LNCaP clone FGC (cell line): ENCODE data around the gene NKPD1.

ENCODE experiments used
- DNase-seq: peaks from one replicate; pipeline ENCODE4 v3.0.0-alpha.2; 2011; ENCODE audit warnings: low read depth
- H3K4me3 ChIP-seq: 2 replicates; pipeline ENCODE4 v1.5.1; 2011; ENCODE audit warnings: mild to moderate bottlenecking, low read depth, low read length, control low read depth
- CTCF ChIP-seq: IDR thresholded peaks from 2 replicates; pipeline ENCODE4 v1.5.1; 2012; ENCODE audit warnings: mild to moderate bottlenecking; ENCODE audit not compliant: control insufficient read depth, insufficient read depth; ENCODE audit errors: extremely low read depth

The NKPD1 gene

GRCh38 chr19:45142726-45143110 is 18.1 kb downstream of the NKPD1 start:
- DNase-seq, result no peak
- no peak overlapping the region for H3K4me3 ChIP-seq
- no peak for TF ChIP-seq CTCF

GRCh38 chr19:45142016-45142725 is 18.6 kb downstream of the NKPD1 start:
- no peak for DNase-seq
- no peak for TF ChIP-seq CTCF

GRCh38 chr19:45141203-45141900 is 19.4 kb downstream of the NKPD1 start:
- no peak overlapping the region for H3K4me3 ChIP-seq
- no peak for TF ChIP-seq CTCF
- no peak for DNase-seq

More at GRCh38 chr19:45142016-45142725, 18.6 kb downstream of the NKPD1 start:
- no peak overlapping the region for H3K4me3 ChIP-seq

- no peak for DNase-seq
- no peak overlapping the region for H3K4me3 ChIP-seq
- TF ChIP-seq CTCF, result no peak
Observed at GRCh38 chr19:45140533-45140932, 20.2 kb downstream of the NKPD1 start.

GRCh38 chr19:45140144-45140503 is 20.7 kb downstream of the NKPD1 start:
- TF ChIP-seq CTCF, result no peak
- DNase-seq, result no peak
- no peak overlapping the region for H3K4me3 ChIP-seq

- TF ChIP-seq CTCF, result no peak
- no peak overlapping the region for H3K4me3 ChIP-seq
- no peak for DNase-seq
Observed at GRCh38 chr19:45139286-45140143, 21.3 kb downstream of the NKPD1 start.
